ENCODE data around the gene DNTTIP2.
"Not testable (repeated sequence)": the region's sequence is repeated elsewhere in the genome, so short reads cannot be mapped to it uniquely, and the experiment has no call there.

Gene DNTTIP2

DNA sequence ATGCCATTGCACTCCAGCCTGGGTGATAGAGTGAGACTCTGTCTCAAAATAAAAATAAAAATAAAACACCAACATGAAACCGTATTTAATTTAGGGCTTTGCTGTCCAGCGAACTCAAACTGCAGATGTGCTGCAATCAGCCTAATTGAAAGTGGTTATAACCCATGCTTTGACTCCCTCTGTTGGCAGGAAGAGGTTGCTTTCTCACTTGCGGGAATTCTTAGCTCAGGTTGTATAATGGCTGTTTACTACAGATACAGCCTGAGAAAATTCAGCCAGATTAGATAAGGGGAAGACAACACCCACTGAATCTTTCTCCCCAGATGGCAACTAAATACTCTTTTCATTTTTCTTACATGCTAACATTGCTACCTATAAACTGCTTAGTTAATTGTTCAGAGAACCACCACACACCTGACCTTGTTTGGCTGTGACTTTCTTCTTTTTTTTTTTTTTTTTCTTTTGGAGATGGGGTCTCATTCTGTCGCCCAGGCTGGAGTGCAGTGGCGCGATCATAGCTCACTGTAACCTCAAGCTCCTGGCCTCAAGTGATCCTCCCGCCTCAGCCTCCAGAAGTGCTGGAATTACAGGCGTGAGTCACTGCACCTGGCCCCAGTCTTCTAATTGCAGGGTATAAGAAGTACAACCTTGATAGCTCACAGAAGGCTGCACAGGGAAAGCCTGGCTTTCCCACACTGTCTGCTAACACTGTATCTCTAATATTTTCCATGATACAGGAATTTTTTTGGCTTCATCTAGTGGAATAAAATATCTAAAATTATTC, 34.6 kb downstream of the DNTTIP2 start:
- in situ Hi-C loops (cut with MboI; ENCODE audit: low sequenced_read_pairs) = no loop called here

DNA sequence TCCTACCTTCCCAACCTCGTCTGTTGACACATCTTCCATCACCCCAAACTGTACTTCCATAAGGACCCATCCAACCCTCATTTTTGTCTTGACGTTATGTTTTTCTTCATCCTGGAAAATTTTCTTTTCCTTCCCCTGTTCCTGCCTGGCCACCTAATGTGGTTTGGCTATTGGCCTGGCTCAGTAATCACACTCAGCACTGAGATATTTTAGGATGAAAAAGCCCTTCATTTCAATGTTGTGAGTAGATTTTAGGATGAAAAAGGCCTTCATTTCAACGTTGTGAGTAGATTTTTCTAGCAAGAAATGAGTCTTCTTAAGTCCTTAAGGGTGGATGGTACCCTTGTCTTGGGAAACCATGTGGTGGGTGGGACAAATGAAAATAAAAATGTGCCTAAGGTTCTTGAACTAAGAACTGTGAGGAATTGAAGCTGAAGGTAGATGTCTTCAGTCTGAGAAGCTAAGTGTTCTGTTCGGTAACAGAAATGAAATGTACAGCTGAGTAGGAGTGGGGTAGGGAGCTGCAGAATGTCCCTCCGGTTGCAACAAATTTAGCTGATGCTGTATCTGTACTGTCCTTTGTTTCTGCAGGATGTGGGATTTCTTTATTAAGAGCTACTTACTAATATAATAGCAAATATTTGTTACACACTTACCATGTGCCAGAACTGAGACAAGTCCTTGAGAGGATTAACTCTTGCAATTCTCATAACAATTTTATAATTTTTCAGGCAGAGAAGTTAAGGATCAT, 36.1 kb downstream of the DNTTIP2 start:
- in situ Hi-C loops (cut with MboI; ENCODE audit: low sequenced_read_pairs) = no loop called here

DNA sequence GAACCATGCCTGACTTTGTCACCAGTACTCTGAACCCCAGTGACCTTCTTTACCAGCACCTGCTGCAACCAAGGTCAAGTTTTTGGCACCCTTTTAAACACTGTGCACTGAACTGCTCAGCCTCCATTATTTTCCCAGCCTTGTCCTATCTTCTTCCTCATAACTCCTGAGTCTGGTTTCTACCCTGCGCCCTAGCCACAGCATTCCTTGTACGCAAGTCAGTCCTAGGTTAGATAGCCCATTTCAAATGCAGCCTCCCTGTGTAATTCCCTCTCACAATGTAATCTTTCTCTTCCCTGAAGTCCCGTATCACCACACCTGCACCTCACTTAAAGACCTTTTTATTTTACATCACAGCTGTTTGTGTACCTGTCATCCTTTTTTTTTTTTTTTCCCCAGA, 37.2 kb downstream of the DNTTIP2 start:
- in situ Hi-C loops (cut with MboI; ENCODE audit: low sequenced_read_pairs) = no loop called here

DNA sequence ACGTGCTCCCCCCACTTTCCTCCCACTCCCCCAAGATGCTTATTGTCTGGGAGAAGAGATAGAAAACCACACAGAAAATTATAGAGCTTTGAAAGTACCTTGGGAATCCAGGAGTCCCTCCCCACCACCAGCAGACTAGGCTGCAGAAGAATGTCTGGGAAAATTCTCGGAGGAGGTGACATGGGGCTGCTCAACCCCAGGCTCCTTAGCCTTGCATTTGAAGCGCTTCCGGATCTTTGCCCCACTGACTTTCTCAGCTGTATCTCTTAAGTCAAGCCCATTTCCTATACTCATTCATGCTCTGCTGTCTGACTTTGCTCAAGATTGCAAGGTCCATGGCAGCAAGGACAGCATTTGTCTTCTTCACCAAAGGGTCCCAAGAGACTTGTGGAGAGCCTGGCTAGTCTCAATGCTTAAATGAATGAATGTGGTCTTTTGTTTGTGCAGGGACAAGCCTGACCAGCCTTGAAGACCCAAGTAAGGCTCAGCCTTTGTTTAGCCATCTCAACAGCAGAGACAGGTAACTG, 38.0 kb downstream of the DNTTIP2 start:
- in situ Hi-C loops (cut with MboI; ENCODE audit: low sequenced_read_pairs) = no loop called here

DNA sequence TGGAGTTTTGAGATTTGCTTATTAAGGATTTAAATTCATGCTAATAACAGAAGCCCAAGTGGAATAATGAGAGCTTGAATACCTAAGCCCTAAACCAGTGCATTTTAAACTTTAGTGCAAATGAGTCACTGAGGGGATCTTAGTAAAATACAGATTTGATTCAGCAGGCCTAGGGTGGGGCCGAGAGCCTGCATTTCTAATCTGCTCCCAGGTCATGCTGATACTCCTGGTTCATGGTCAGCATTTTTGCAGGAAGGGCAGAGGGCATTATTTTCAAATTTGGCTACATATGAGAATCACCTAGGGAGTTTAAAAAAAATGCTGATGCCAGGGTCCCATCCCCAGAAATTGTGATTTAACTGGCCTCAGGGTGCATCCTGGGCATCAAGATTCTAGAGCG, 39.3 kb downstream of the DNTTIP2 start:
- in situ Hi-C loops (cut with MboI; ENCODE audit: low sequenced_read_pairs) = no loop called here

DNA sequence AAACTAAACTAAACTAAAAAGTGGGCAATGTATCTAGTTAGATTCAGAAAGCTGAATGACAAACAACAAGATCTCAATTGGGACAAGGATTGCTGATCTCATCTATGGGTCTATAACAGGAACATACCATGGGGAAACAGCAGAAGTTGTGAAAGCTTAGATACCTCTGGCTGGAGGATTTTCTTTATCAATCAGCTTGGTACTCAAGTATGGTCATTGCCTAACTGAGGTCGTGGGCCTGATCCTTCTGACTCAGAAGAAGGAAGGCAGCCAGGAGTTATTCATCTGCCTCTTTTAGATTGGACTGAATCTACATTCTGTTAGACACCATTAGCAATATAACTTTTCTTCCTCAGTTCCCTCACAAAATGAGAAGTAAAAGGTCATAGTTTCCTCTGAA, 39.7 kb downstream of the DNTTIP2 start:
- in situ Hi-C loops (cut with MboI; ENCODE audit: low sequenced_read_pairs) = no loop called here

DNA sequence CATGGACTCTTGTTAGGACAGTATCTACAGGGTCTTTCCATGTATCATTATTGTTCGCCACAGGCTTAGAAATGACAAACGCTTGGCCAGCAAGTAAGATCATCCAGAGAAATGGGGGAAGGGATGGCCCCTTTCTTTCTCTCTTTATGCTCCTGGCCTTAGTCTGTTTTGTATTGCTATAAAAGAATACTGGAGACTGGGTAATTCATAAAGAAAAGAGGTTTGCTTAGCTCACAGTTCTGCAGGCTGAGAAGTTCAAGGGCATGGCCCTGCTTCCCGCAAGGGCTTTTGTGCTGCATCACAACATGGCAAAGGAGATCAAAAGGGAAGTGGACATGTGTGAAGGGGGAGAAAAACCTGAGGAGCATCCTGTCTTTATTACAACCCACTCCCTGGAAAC, 41.0 kb downstream of the DNTTIP2 start:
- in situ Hi-C loops (cut with MboI; ENCODE audit: low sequenced_read_pairs) = no loop called here

DNA sequence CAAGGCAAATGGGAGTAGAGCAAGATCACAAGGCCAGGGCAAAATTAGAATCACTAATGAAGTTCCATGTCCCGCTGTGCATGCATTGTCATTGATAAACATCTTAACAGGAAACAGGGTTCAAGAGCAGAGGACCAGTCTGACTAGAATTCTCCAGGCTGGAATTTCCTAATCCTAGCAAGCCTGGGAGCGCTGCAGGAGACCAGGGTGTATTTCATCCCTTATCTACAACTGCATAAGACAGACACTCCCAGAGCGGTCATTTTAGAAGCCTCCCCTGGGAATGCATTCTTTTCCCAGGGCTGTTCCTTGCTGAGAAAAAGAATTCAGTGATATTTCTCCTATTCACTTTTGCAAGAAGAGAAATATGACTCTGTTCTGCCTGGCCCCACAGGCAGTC, 45.7 kb downstream of the DNTTIP2 start:
- in situ Hi-C loops (cut with MboI; ENCODE audit: low sequenced_read_pairs) = not testable (repeated sequence)

DNA sequence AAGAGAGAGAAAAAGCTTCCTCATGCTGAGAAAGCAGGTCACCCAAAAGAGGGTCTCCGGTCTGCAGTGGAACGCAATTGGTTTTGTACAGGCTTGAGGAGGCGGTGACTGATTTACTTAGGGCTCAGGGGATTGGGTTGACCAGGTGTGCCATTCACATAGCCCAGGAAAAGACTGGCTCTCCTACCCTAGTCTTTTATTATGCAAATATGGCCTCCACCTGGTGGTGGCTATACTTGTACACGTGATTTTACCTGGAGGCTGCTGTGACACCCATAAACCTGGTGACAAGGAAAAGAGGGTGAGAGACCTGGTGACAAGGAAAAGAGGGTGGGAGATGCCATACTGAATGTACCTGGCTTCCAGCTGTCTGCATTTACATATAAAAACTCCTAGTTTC, 49.9 kb downstream of the DNTTIP2 start:
- in situ Hi-C loops (cut with MboI; ENCODE audit: low sequenced_read_pairs) = no loop called here

DNA sequence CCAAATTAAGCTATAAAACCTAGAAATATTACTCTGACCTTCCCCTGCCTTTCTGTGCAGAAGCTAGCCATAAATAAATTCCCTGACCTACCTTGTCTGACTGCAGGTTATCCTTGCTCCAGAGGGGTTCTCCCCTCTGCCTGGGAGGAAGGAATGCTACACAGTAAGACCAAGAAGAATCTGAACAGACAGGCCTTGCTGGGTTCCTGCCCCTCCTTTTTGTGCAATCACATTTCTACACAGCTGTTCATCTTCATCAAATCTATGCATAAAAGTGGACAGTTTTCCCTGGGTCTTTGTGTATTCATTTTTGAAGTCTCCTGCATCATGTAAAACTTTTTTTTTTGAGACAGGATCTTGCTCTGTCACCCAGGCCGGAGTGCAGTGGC, 50.6 kb downstream of the DNTTIP2 start:
- in situ Hi-C loops (cut with MboI; ENCODE audit: low sequenced_read_pairs) = no loop called here

DNA sequence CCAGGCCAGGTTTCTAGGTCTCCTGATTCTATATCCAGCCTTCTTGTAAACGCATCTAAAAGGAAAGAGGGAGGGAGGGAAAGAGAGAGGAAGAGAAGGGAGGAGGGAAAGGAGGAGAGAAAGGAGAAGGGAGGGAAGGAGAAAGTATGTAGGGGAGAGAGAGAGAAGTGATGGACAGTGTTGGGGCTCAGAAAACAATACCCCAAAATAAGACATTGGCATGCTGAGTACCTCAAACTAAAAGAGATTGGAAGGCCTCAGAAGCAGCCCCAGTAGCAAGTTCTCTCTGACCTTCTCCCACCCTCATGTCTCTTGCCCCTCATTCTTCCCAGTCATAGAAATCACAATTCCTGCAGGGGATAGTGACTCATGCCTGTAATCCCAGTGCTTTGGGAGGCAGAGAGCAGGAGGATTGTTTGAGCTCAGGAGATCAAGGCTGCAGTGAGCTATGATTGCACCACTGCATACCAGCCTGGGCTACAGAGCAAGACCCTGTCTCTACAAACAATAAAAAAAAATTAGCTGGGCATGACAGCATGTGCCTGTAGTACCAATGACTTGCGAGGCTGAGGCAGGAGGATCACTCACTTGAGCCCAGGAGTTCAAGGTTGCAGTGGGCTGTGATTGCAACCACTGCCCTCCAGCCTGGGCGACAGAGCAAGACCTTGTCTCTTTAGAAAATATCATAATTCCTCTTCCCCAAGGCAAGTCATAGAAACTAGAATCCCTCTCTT, 51.2 kb downstream of the DNTTIP2 start:
- in situ Hi-C loops (cut with MboI; ENCODE audit: low sequenced_read_pairs) = no loop called here

DNA sequence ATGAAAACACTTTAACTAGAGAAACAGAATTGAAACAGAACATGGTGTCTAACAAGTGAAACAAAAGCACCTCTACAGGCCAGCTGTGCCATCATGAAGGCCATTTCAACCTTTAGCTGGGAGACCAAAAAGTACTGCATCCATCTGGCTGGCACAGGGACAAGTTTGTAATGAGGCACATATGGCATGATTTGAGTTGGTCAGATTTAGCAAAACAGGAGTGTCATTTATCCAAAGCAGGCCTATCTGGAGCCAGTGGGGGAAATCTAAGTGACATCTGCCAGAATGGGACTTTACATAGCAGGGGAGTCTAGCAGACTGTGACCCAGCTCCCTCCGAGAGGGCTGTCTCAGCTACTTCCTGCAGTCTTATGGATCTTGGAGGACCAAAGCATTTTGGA, 51.9 kb downstream of the DNTTIP2 start:
- in situ Hi-C loops (cut with MboI; ENCODE audit: low sequenced_read_pairs) = no loop called here

DNA sequence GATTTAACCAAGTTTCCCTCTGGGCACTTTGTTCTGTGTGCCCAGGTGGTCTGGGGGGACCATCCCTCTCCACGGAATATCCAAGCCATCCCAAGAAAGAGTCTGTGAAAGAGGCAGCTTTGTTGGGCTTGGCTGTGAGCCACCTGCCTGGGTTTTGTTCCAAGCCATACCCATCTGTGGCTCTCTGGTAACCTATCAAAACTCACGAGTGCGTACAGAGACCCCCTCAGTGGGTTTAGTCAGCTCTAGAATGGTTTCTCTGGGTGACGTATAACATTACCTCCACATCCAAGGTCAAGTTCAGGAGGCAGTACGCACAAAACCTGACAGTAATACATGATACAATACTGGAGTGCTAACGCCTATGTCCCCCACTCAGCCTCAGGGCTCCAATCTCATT, 54.2 kb downstream of the DNTTIP2 start:
- in situ Hi-C loops (cut with MboI; ENCODE audit: low sequenced_read_pairs) = loop anchor here (25.0 kb wide), 1 partner anchor 388 kb away; the partner anchor contains the start of gene FNBP1L

DNA sequence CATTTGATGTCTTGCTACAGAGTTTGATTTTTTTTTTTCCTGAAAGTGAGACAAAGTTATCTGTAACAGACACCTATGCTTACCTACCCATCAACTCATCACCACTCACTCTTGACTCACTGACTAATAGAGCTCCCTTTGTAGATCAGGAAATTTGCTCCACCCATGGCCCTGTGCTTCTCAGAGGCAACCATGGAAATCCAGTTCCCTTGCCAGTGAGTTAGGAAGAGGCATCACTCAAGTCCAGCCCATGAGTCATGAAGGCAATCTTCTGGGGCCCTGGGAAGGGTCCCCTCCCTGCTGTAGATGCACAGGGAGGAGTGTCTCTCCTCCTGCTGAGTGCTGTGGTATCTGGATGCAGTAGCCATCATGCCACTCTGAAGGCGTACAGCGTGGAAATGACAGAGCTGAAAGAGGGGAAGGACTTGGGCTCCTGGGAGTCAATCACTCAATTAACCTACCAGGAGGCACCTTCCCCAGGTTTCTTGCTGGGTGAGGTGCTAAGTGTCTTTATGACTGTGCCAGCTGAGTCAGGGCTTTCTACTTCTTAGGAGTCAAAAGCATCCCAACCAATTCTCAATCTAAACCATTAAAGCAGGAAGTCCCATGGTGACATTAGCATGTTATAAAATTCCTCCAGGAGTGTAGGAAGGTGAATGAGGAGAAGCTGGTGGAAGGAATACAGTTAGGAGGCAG, 56.1 kb downstream of the DNTTIP2 start:
- in situ Hi-C loops (cut with MboI; ENCODE audit: low sequenced_read_pairs) = loop anchor here (25.0 kb wide), 1 partner anchor 386 kb away; the partner anchor contains the start of gene FNBP1L

DNA sequence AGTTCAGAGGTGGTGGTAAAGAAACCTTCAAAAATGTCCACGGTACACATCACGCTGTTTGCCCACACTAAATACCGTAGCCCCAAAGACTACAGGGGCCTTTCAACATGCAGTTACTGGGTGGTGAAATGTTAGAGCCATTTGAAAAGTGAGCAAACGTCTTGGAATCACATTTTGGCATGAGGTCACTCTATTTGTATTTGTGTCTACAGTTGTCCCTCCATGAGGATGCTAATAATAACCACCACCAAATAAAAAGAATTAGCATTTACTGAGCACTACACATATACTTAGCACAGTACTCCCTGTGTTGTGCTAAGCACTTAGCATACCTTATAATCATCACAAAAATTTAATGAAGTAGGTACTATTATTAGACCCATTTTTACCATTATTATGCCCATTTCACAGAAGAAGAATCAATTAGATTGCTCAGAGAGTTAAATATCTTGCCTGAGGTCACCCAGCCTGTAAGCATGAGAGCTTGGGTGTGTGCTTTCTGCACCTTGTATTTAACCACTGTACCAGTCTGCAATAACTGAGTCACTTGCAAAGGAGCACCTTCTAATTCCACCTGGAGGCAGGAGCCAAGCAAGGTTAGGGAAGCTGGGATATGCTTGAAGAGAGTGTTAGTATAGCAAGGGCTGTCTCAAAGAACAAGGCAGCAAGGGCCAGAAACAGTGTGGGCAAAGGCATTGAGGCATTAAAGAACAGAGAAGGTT, 57.4 kb downstream of the DNTTIP2 start:
- in situ Hi-C loops (cut with MboI; ENCODE audit: low sequenced_read_pairs) = loop anchor here (25.0 kb wide), 1 partner anchor 384 kb away; the partner anchor contains the start of gene FNBP1L

DNA sequence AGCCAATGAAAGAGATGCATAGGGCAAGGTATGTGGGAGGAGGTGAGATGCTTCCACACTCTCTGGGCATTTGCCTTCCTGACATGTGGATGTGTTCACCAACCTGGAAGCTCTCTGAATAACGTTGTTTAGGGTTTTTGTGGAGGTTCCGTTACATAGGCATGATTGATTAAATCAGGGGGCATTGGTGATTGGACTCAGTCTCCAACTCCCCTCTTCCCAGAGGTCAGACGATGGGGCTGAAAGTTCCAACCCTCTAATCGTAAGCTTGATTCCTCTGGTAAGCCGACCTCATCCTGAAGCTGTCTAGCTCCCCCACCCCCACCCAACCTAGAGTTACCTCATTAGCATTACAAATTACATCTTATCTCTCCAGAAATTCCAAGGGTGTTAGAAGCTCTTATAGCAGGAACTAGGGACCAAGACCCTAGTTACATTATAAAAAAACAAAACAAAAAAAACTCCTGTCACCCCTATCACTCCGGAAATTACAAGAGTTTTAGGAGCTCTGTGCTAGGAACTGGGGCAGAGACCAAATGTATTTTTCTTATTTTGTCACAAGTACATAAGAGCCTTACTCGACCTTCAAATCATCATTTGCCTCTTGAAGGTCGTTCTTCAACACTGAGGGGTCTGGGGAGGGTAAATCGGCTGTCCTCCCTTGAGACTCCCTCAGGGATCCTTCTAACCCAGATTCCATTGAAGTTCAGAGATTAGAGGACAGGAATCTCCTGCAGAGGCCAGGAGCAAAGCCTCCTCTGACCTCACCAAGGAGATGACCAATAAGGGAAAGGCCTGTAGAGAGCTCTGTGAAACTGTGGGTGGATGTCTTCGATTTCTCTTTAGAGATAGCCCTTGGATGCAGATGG, 58.2 kb downstream of the DNTTIP2 start:
- in situ Hi-C loops (cut with MboI; ENCODE audit: low sequenced_read_pairs) = loop anchor here (25.0 kb wide), 1 partner anchor 383 kb away; the partner anchor contains the start of gene FNBP1L

DNA sequence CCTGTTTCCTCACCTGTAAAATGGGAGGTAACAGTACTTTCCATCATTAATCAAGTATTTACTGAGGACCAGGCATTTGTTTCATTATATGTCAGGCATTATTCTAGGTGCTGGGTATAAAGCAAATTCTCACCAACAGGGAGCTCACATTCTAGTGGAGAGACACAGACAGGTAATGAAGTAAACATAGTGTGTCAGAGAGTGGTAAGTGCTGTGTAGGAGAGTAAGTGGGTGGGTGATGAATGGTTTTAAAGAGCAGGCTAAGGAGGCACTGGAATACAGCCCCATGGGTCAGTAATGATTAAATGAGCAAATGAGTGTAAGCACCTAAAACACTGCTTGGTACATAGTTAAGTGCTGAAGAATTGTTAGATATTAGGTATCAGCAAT, 60.4 kb downstream of the DNTTIP2 start:
- in situ Hi-C loops (cut with MboI; ENCODE audit: low sequenced_read_pairs) = loop anchor here (10.0 to 25.0 kb wide), 2 partner anchors 184 to 381 kb away; partner anchors contain the start of gene FNBP1L

DNA sequence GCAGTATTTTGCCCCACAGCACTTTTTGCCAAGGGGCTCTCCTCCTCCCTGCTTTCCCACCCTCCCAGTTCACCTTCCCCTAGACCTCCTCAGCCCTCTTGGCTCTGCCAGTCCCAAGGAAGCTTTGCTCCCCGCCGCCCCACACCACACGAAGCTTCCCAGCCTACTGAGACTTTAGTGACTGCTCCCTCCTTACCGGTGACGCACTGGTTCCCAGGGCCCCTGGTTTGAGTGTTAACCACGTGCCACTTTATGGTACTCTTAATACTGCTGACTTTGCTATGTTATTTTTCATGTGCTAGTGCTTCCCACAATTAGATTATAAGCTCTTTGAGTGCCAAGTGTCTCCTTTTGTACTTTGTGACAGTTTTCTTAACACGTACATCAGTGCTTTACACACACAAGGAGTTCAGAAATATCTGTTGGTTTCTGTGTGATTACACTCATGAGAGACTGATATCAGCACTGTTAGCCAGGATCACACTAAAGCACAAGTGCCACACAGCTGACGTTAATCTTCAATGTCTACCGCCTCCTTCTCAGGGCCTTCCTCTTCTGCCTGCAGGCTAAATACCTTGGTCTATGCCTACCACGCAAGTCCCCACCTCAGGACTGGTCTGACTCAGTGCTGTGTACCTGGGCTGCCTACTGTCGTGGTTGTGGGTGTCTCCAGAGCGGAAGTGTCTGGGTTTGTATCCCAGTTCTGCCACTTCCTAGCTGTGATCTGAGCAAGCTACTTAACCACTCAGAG, 61.0 kb downstream of the DNTTIP2 start:
- in situ Hi-C loops (cut with MboI; ENCODE audit: low sequenced_read_pairs) = loop anchor here (10.0 to 25.0 kb wide), 2 partner anchors 183 to 381 kb away; partner anchors contain the start of gene FNBP1L

Data from HL-60/S4 treated with phorbol 12-myristate 13-acetate at 8.2 ng/mL for 4 days and 3 days (cell line).